ENCODE measurements around the gene TRMT1L. TPM values are rescaled to one million over a fixed set of nuclear protein-coding genes. Genes with fewer than 3 reads are reported as not detected.

The TRMT1L gene
- total RNA-seq (2021; fragmentation: NEBNext Ultra II Directional; extraction: Animal tissue kit (Norgen Biotek cat#: 25700)) (22.3 and 22.5 TPM in 2 replicates), polyA plus RNA-seq (2011; rRNA removed) (8.2 and 13.8 TPM in 2 replicates), polyA minus RNA-seq (2011; rRNA and poly(A)+ RNA removed) (45.7 and 72.4 TPM in 2 replicates)
- 18.0 TPM for polyA plus RNA-seq (2011; cell fraction: cytosol; rRNA removed)
- 6.7 TPM for polyA plus RNA-seq (2011; cell fraction: nucleus; rRNA removed)
- polyA plus RNA-seq (2012, experiment 1 of 2) = 15.5 to 23.7 TPM (median 16.9 TPM) in 4 replicates
- polyA plus RNA-seq (2012, experiment 2 of 2) = 1.4 TPM
- polyA plus RNA-seq (2013, experiment 1 of 2) = 11.4 TPM
- 9.8 TPM for polyA plus RNA-seq (2013, experiment 2 of 2)
- 20.7 TPM for polyA minus RNA-seq (2011; cell fraction: cytosol; rRNA and poly(A)+ RNA removed)
- polyA minus RNA-seq (2011; cell fraction: nucleus; rRNA and poly(A)+ RNA removed) = 17.5 TPM
- long read RNA-seq, experiment 1, full-length matches to known transcripts = 6 of 23 reads
- long read RNA-seq, experiment 1, partial matches to known transcripts = 6 of 23 reads
- long read RNA-seq, experiment 1, other reads (novel, unspliced or antisense) = 11 of 23 reads
- long read RNA-seq, experiment 2, partial matches to known transcripts = 0 of 6 reads
- long read RNA-seq, experiment 2, other reads (novel, unspliced or antisense) = 6 of 6 reads

- H4K8ac ChIP-seq (ENCODE audit: extremely low read depth, insufficient read depth, low read length) = peak within 1 kb of the TSS; percentile 98
- ChIA-PET POLR2A (ENCODE audit: partially characterized antibody) (interaction anchor here (0.8 to 2.1 kb wide), 5 partner anchors 14 to 183 kb away, joined by 3 to 16 read pairs (median 5); partner anchors contain the start of genes NIBAN1 and RNF2), CTCF (ENCODE audit: partially characterized antibody) (interaction anchor here (2.3 to 8.0 kb wide), 2 partner anchors 13 to 113 kb away, joined by 7 to 60 read pairs; no protein-coding TSS in a partner anchor)
- peaks cover 13% of the 10 kb centered on the region for H3K23me2 ChIP-seq (ENCODE audit: low read depth, low read length)
- peak within 1 kb of the TSS; percentile 99 for H4K5ac ChIP-seq (ENCODE audit: insufficient read length, low read depth, low read length)
- no peak within 1 kb of the TSS for H3K23ac ChIP-seq (ENCODE audit: insufficient read length)
- peak within 1 kb of the TSS; percentile 33 for H3K4ac ChIP-seq (replicated peaks; ENCODE audit: insufficient read length, low read depth, low read length)
- peak within 1 kb of the TSS; percentile 70 for H3K56ac ChIP-seq (replicated peaks; ENCODE audit: insufficient read length, low read depth, low read length)
- peak within 1 kb of the TSS; percentile 89 to 98 (median 92) for H3K9ac ChIP-seq (replicated peaks in 1 of 4; ENCODE audit: extremely low read depth in 1 of 4, low read depth in 3 of 4, low read length in 3 of 4)
- peak within 1 kb of the TSS; percentile 99 for H3K18ac ChIP-seq (ENCODE audit: extremely low read depth, low read length)
- peak within 1 kb of the TSS; percentile 92 for H3K27ac ChIP-seq (ENCODE audit: low read depth, low read length)
- peaks cover 0 to 13% of the 10 kb centered on the region in 2 experiments; a peak in 2 of 4 replicates for H3K79me2 ChIP-seq (ENCODE audit: control insufficient read depth in 1 of 2, insufficient read depth in 2 of 2, low read length in 2 of 2)
- H3K27me3 ChIP-seq (replicated peaks in 1 of 4; ENCODE audit: control insufficient read depth in 3 of 4, extremely low read depth in 1 of 4, insufficient read depth in 3 of 4, low read length in 3 of 4) = no peaks in the 10 kb centered on the region
- H2AK5ac ChIP-seq (ENCODE audit: low read depth, low read length) = no peak within 1 kb of the TSS
- H2BK12ac ChIP-seq (ENCODE audit: low read depth, low read length) = no peak within 1 kb of the TSS
- H3K36me3 ChIP-seq (ENCODE audit: control insufficient read depth in 2 of 4, insufficient read depth in 4 of 4, low read length in 3 of 4) = no peaks in the 10 kb centered on the region
- H3K79me1 ChIP-seq (ENCODE audit: low read depth, low read length) = no peaks in the 10 kb centered on the region
- no peaks in the 10 kb centered on the region for H3K9me3 ChIP-seq (ENCODE audit: insufficient read depth in 2 of 2, low read depth in 1 of 2, low read length in 1 of 2)
- no peaks in the 10 kb centered on the region; a peak in 3 of 7 replicates for H3K4me1 ChIP-seq (replicated peaks in 1 of 4; ENCODE audit: control insufficient read depth in 3 of 4, insufficient read depth in 4 of 4, low read length in 3 of 4)
- peak; percentile 86 for FAIRE-seq
- WGBS, 2 experiments (ENCODE audit: extremely low coverage in 1 of 2, insufficient coverage in 1 of 2, insufficient read length in 1 of 2, insufficient replicate concordance in 2 of 2, low coverage in 1 of 2, low lambda C conversion rate in 2 of 2, missing lambda C conversion rate in 1 of 2) = 2% methylated on average over 44 of the region's 63 CpGs; no CpG with 5 or more reads in 1 of the 2 experiments
- no peak within 1 kb of the TSS for H2BK20ac ChIP-seq (ENCODE audit: low read length)
- H4K91ac ChIP-seq (replicated peaks; ENCODE audit: insufficient read length, low read length) = peak within 1 kb of the TSS; percentile 77
- peak within 1 kb of the TSS; percentile 95 for H2BK5ac ChIP-seq (ENCODE audit: low read depth, low read length)
- H3K4me3 ChIP-seq (ENCODE audit: extremely low read depth in 1 of 4, insufficient read depth in 2 of 4, low read depth in 3 of 4, low read length in 4 of 4) = peak within 1 kb of the TSS; percentile 85 to 97 (median 87)
- no peak within 1 kb of the TSS for H2BK120ac ChIP-seq (replicated peaks; ENCODE audit: low read depth, low read length)
- peak within 1 kb of the TSS; percentile 75 to 88 for H3K4me2 ChIP-seq (ENCODE audit: insufficient read depth in 1 of 2, low read depth in 2 of 2, low read length in 2 of 2)
- H2AFZ ChIP-seq (ENCODE audit: low read length) = peak within 1 kb of the TSS; percentile 96
- no peak within 1 kb of the TSS for H3K14ac ChIP-seq (ENCODE audit: insufficient read length)
- no peaks in the 10 kb centered on the region for H4K20me1 ChIP-seq (replicated peaks in 1 of 2; ENCODE audit: control insufficient read depth in 1 of 2, insufficient read depth in 2 of 2, low read length in 2 of 2)
- DNase-seq (ENCODE audit: low read depth in 1 of 2, low spot score in 2 of 2) = peak; percentile 96 to 98
- no peak within 1 kb of the TSS for H2BK15ac ChIP-seq (ENCODE audit: low read length)
- TF ChIP-seq USF2 (IDR thresholded peaks at IDR 0.05; ENCODE audit: low read length) = no peak
- TF ChIP-seq JUN (IDR thresholded peaks at IDR 0.05; ENCODE audit: low read depth, low read length) = no peak
- TF ChIP-seq SP1 (IDR thresholded peaks at IDR 0.05; ENCODE audit: low read depth, low read length) = no peak; the same call in 1 of the 2 replicates
- no peak for TF ChIP-seq EGR1 (IDR thresholded peaks at IDR 0.05; ENCODE audit: borderline replicate concordance, low read depth, low read length)
- no peak for TF ChIP-seq MAFK (IDR thresholded peaks at IDR 0.05; ENCODE audit: low read depth, low read length)
- peak; percentile 21; the same call in 1 of the 2 replicates for TF ChIP-seq NRF1 (IDR thresholded peaks at IDR 0.05; ENCODE audit: low read depth, low read length)
- TF ChIP-seq FOSL1 (IDR thresholded peaks at IDR 0.05; ENCODE audit: insufficient read depth, low read depth, low read length) = no peak
- TF ChIP-seq SP4 (IDR thresholded peaks at IDR 0.05; ENCODE audit: low read length) = no peak
Observed at GRCh38 chr1:185156854-185157598, at the start of gene TRMT1L, which contains the start of gene SWT1. Gene TRMT1L (minus strand): TSS chr1:185156953. CDS start chr1:185156712, 241 bp downstream. Gene SWT1 (plus strand): TSS chr1:185157167. CDS start chr1:185160842, 3,675 bp downstream.

Measured in H1 (cell line).